HG03108 (cell line): ENCODE data around the gene FRMD4A.
"Not testable (repeated sequence)": the region's sequence is repeated elsewhere in the genome, so short reads cannot be mapped to it uniquely, and the experiment has no call there.

Experiments
- ATAC-seq: cut with Tn5 transposase; IDR thresholded peaks from one replicate; pipeline ENCODE4 v1.9.1; 2021; ENCODE audit warnings: moderate library complexity; ENCODE audit not compliant: unreplicated experiment

The FRMD4A gene

GRCh38 chr10:14116837-14117236, 213.9 kb downstream of the FRMD4A start:
- no peak for ATAC-seq

- no peak for ATAC-seq
Observed at GRCh38 chr10:14116021-14116420, 214.7 kb downstream of the FRMD4A start.

- no peak for ATAC-seq
Observed at GRCh38 chr10:14114791-14115190, 215.9 kb downstream of the FRMD4A start.

GRCh38 chr10:14112056-14112455, 218.7 kb downstream of the FRMD4A start:
- ATAC-seq = no peak

- ATAC-seq = no peak
Observed at GRCh38 chr10:14111208-14111607, 219.5 kb downstream of the FRMD4A start.

- ATAC-seq = no peak
Observed at GRCh38 chr10:14106828-14107227, 223.9 kb downstream of the FRMD4A start.

GRCh38 chr10:14102056-14102455, 228.7 kb downstream of the FRMD4A start:
- ATAC-seq = no peak

GRCh38 chr10:14099885-14100284, 230.8 kb downstream of the FRMD4A start:
- ATAC-seq = no peak

GRCh38 chr10:14093730-14094484, 236.8 kb downstream of the FRMD4A start:
- no peak for ATAC-seq

GRCh38 chr10:14092799-14093198, 237.9 kb downstream of the FRMD4A start:
- no peak for ATAC-seq

GRCh38 chr10:14089556-14090292, 241.0 kb downstream of the FRMD4A start:
- no peak for ATAC-seq

- ATAC-seq = no peak
Observed at GRCh38 chr10:14087566-14087965, 243.2 kb downstream of the FRMD4A start.

- ATAC-seq = no peak
Observed at GRCh38 chr10:14086596-14086995, 244.1 kb downstream of the FRMD4A start.

- ATAC-seq = no peak
Observed at GRCh38 chr10:14084875-14085274, 245.8 kb downstream of the FRMD4A start.

- no peak for ATAC-seq
Observed at GRCh38 chr10:14080795-14081194, 249.9 kb downstream of the FRMD4A start.

GRCh38 chr10:14077430-14077829, 253.3 kb downstream of the FRMD4A start:
- no peak for ATAC-seq

- ATAC-seq = no peak
Observed at GRCh38 chr10:14074062-14074884, 256.5 kb downstream of the FRMD4A start.

GRCh38 chr10:14072541-14072940, 258.2 kb downstream of the FRMD4A start:
- no peak for ATAC-seq

- no peak for ATAC-seq
Observed at GRCh38 chr10:14071956-14072355, 258.8 kb downstream of the FRMD4A start.

GRCh38 chr10:14068601-14069250, 262.0 kb downstream of the FRMD4A start:
- no peak for ATAC-seq

- not testable (repeated sequence) for ATAC-seq
Observed at GRCh38 chr10:14067638-14068037, 263.1 kb downstream of the FRMD4A start.
